ENCODE results near the gene SCN2A.

SCN2A gene

DNA sequence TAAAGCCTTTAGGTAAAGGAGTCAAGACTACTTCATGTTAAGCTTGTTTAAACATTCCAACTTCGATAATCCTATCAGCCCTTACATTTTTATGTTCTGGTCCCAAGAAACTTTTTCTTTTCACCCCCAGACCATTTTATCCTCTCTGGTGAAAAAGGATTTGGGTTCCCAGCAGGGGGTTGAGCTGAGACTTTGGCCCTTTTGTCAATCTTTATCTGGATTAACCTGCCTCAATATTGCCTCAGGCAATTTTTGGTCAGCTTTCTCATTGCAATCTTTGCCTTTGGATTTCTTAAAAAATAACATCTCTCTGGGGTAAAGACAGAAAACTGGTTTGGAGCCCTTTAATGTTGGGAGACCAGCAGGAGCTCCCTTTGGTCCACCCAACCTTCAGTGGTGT is 196.4 kb downstream of the SCN2A start (continued):
- TF ChIP-seq, protein P1, sequence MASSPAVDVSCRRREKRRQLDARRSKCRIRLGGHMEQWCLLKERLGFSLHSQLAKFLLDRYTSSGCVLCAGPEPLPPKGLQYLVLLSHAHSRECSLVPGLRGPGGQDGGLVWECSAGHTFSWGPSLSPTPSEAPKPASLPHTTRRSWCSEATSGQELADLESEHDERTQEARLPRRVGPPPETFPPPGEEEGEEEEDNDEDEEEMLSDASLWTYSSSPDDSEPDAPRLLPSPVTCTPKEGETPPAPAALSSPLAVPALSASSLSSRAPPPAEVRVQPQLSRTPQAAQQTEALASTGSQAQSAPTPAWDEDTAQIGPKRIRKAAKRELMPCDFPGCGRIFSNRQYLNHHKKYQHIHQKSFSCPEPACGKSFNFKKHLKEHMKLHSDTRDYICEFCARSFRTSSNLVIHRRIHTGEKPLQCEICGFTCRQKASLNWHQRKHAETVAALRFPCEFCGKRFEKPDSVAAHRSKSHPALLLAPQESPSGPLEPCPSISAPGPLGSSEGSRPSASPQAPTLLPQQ (tag by site-specific recombination; IDR thresholded peaks at IDR 0.05), result no peak
- TF ChIP-seq ZNF121 (tag by site-specific recombination; IDR thresholded peaks at IDR 0.05) (no peak), ZNF658 (tag by site-specific recombination; IDR thresholded peaks at IDR 0.05) (no peak), ZFHX2 (tag by site-specific recombination; conservative IDR thresholded peaks at IDR 0.05) (no peak), GLI2 (tag by site-specific recombination; IDR thresholded peaks at IDR 0.05; ENCODE audit: borderline replicate concordance, low read depth) (no peak), ZNF2 (tag by site-specific recombination; IDR thresholded peaks at IDR 0.05) (no peak)

- Histone ChIP-seq H3K4me3 (ENCODE audit: low read depth, low read length) (no peak overlapping the region), H3K36me3 (ENCODE audit: control insufficient read depth in 2 of 2, insufficient read depth in 1 of 2, low read length in 2 of 2) (no peaks in the 10 kb centered on the region), H3K9me3 (ENCODE audit: control insufficient read depth, insufficient read depth, low read depth, low read length) (no peaks in the 10 kb centered on the region), H3K4me1 (ENCODE audit: control insufficient read depth, insufficient read depth, low read length) (peaks cover 11% of the 10 kb centered on the region; the same call in 1 of the 2 replicates), H3K27ac (ENCODE audit: extremely low read depth, low read depth, low read length) (no peak overlapping the region)
- TF ChIP-seq SETDB1 (IDR thresholded peaks at IDR 0.05; ENCODE audit: insufficient read length, low read length) (no peak), SALL2 (tag by site-specific recombination; IDR thresholded peaks at IDR 0.05; ENCODE audit: borderline replicate concordance) (no peak), YY1 (tag by site-specific recombination; IDR thresholded peaks at IDR 0.05) (no peak)
- TF ChIP-seq, protein P2, sequence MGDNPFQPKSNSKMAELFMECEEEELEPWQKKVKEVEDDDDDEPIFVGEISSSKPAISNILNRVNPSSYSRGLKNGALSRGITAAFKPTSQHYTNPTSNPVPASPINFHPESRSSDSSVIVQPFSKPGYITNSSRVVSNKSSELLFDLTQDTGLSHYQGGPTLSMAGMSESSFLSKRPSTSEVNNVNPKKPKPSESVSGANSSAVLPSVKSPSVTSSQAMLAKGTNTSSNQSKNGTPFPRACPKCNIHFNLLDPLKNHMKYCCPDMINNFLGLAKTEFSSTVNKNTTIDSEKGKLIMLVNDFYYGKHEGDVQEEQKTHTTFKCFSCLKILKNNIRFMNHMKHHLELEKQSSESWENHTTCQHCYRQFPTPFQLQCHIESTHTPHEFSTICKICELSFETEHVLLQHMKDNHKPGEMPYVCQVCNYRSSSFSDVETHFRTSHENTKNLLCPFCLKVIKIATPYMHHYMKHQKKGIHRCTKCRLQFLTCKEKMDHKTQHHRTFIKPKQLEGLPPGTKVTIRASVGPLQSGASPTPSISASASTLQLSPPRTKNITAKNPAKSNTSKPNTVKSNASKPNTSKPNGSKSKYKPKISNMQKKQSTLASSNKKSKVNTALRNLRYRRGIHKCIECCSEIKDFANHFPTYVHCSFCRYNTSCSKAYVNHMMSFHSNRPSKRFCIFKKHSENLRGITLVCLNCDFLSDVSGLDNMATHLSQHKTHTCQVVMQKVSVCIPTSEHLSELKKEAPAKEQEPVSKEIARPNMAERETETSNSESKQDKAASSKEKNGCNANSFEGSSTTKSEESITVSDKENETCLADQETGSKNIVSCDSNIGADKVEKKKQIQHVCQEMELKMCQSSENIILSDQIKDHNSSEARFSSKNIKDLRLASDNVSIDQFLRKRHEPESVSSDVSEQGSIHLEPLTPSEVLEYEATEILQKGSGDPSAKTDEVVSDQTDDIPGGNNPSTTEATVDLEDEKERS (tag by site-specific recombination; IDR thresholded peaks at IDR 0.05), result no peak
- ChIA-PET POLR2A (no interaction called here), CTCF (interaction anchor here (0.6 kb wide), 1 partner anchor 434 kb away, joined by 3 read pairs; no protein-coding TSS in a partner anchor)
Observed at GRCh38 chr2:165436559-165436958, 197.3 kb downstream of the SCN2A start.

GRCh38 chr2:165440367-165440766 is 201.2 kb downstream of the SCN2A start:
- CTCF ChIA-PET, result interaction anchor here (0.7 to 1.2 kb wide), 2 partner anchors 8 to 317 kb away, joined by 3 read pairs; no protein-coding TSS in a partner anchor
- Histone ChIP-seq H3K27ac (ENCODE audit: extremely low read depth, low read depth, low read length) (no peak overlapping the region), H3K36me3 (ENCODE audit: control insufficient read depth in 2 of 2, insufficient read depth in 1 of 2, low read length in 2 of 2) (no peaks in the 10 kb centered on the region), H3K4me1 (ENCODE audit: control insufficient read depth, insufficient read depth, low read length) (0 out of 2 replicates have a peak, but pooled peaks cover 4% of the 10 kb centered on the region), H3K9me3 (ENCODE audit: control insufficient read depth, insufficient read depth, low read depth, low read length) (no peaks in the 10 kb centered on the region), H3K4me3 (ENCODE audit: low read depth, low read length) (no peak overlapping the region)
- POLR2A ChIA-PET, result no interaction called here
- TF ChIP-seq, protein P3, sequence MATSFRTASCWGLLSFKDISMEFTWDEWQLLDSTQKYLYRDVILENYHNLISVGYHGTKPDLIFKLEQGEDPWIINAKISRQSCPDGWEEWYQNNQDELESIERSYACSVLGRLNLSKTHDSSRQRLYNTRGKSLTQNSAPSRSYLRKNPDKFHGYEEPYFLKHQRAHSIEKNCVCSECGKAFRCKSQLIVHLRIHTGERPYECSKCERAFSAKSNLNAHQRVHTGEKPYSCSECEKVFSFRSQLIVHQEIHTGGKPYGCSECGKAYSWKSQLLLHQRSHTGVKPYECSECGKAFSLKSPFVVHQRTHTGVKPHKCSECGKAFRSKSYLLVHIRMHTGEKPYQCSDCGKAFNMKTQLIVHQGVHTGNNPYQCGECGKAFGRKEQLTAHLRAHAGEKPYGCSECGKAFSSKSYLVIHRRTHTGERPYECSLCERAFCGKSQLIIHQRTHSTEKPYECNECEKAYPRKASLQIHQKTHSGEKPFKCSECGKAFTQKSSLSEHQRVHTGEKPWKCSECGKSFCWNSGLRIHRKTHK (tag by site-specific recombination; IDR thresholded peaks at IDR 0.05), result no peak
- TF ChIP-seq GLI4 (tag by site-specific recombination; IDR thresholded peaks at IDR 0.05) (no peak), ZNF138 (tag by site-specific recombination; IDR thresholded peaks at IDR 0.05; ENCODE audit: borderline replicate concordance) (no peak), ZNF626 (tag by site-specific recombination; IDR thresholded peaks at IDR 0.05) (no peak), ZXDB (tag by site-specific recombination; IDR thresholded peaks at IDR 0.05) (no peak), YY1 (tag by site-specific recombination; IDR thresholded peaks at IDR 0.05) (no peak), OSR2 (tag by site-specific recombination; IDR thresholded peaks at IDR 0.05) (no peak), YY2 (tag by site-specific recombination; IDR thresholded peaks at IDR 0.05) (no peak), ZFP69B (tag by site-specific recombination; IDR thresholded peaks at IDR 0.05) (no peak), ZNF37A (tag by site-specific recombination; IDR thresholded peaks at IDR 0.05) (no peak), ZNF350 (tag by site-specific recombination; IDR thresholded peaks at IDR 0.05) (no peak), ZNF426 (tag by site-specific recombination; IDR thresholded peaks at IDR 0.05) (no peak), GLIS2 (tag by site-specific recombination; IDR thresholded peaks at IDR 0.05) (no peak), ZNF391 (tag by site-specific recombination; IDR thresholded peaks at IDR 0.05; ENCODE audit: borderline replicate concordance, low read depth) (no peak), ZNF184 (tag by site-specific recombination; IDR thresholded peaks at IDR 0.05) (no peak)
- TF ChIP-seq, protein P4, sequence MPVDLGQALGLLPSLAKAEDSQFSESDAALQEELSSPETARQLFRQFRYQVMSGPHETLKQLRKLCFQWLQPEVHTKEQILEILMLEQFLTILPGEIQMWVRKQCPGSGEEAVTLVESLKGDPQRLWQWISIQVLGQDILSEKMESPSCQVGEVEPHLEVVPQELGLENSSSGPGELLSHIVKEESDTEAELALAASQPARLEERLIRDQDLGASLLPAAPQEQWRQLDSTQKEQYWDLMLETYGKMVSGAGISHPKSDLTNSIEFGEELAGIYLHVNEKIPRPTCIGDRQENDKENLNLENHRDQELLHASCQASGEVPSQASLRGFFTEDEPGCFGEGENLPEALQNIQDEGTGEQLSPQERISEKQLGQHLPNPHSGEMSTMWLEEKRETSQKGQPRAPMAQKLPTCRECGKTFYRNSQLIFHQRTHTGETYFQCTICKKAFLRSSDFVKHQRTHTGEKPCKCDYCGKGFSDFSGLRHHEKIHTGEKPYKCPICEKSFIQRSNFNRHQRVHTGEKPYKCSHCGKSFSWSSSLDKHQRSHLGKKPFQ (tag by site-specific recombination; IDR thresholded peaks at IDR 0.05), result no peak
